Measurements from ENCODE around the gene ZFP90.
"Not testable (repeated sequence)": the region's sequence is repeated elsewhere in the genome, so short reads cannot be mapped to it uniquely, and the experiment has no call there.

The ZFP90 gene

GRCh38 chr16:68519225-68519745 is 19.8 kb upstream of the ZFP90 start:
- DNase-seq: no peak

- peak; percentile 87 for DNase-seq
Observed at GRCh38 chr16:68520649-68521086, 18.4 kb upstream of the ZFP90 start.

- no peak for DNase-seq
Observed at GRCh38 chr16:68524069-68524820, 14.8 kb upstream of the ZFP90 start.

- no peak for DNase-seq
Observed at GRCh38 chr16:68526143-68526781, 12.8 kb upstream of the ZFP90 start.

GRCh38 chr16:68526782-68527145 is 12.3 kb upstream of the ZFP90 start:
- DNase-seq: no peak

- DNase-seq: no peak
Observed at GRCh38 chr16:68528233-68528632, 10.9 kb upstream of the ZFP90 start.

GRCh38 chr16:68528686-68529379 is 10.3 kb upstream of the ZFP90 start:
- DNase-seq: peak; percentile 91

- no peak for DNase-seq
Observed at GRCh38 chr16:68529608-68529930, 9.5 kb upstream of the ZFP90 start.

GRCh38 chr16:68529931-68530701 is 9.0 kb upstream of the ZFP90 start:
- DNase-seq: peak; percentile 91

GRCh38 chr16:68533937-68534336 is 5.2 kb upstream of the ZFP90 start:
- DNase-seq: no peak

GRCh38 chr16:68535331-68535730 is 3.8 kb upstream of the ZFP90 start:
- DNase-seq: no peak

- peak; percentile 50 for DNase-seq
Observed at GRCh38 chr16:68539711-68540239, 684 bp downstream of the ZFP90 start.

GRCh38 chr16:68548947-68549346 is 9.9 kb downstream of the ZFP90 start:
- DNase-seq: no peak

GRCh38 chr16:68553186-68553585 is 14.1 kb downstream of the ZFP90 start:
- DNase-seq: no peak

GRCh38 chr16:68560341-68560740 is 21.2 kb downstream of the ZFP90 start:
- DNase-seq: not testable (repeated sequence)

- no peak for DNase-seq
Observed at GRCh38 chr16:68563631-68564381, 24.7 kb downstream of the ZFP90 start.

- no peak for DNase-seq
Observed at GRCh38 chr16:68564382-68564985, 25.4 kb downstream of the ZFP90 start.

- no peak for DNase-seq
Observed at GRCh38 chr16:68574479-68574878, 35.4 kb downstream of the ZFP90 start.

GRCh38 chr16:68575082-68575481 is 36.0 kb downstream of the ZFP90 start:
- DNase-seq: no peak

GRCh38 chr16:68577352-68577853 is 38.3 kb downstream of the ZFP90 start:
- no peak for DNase-seq

Data from right forelimb (tissue), 1 donor.